Hematopoietic multipotent progenitor cell treated with erythropoietin and hydrocortisone succinate and interleukin-3 and kit ligand, for 8 days (in vitro differentiated cells): ENCODE measurements around the gene DEPDC1.

Source experiments
- DNase-seq: peaks from one replicate; pipeline ENCODE4 v3.0.0-alpha.2; 2015

The DEPDC1 gene

GRCh38 chr1:68470388-68470970, 26.4 kb downstream of the DEPDC1 start:
- DNase-seq = peak; percentile 31

- DNase-seq = no peak
Measured at GRCh38 chr1:68464891-68465290, 32.0 kb downstream of the DEPDC1 start.

- no peak for DNase-seq
Measured at GRCh38 chr1:68460935-68461334, 35.9 kb downstream of the DEPDC1 start.

- no peak for DNase-seq
Measured at GRCh38 chr1:68459796-68460195, 37.1 kb downstream of the DEPDC1 start.

GRCh38 chr1:68459091-68459490, 37.8 kb downstream of the DEPDC1 start:
- DNase-seq = no peak

GRCh38 chr1:68456202-68456601, 40.7 kb downstream of the DEPDC1 start:
- no peak for DNase-seq

GRCh38 chr1:68454534-68454933, 42.3 kb downstream of the DEPDC1 start:
- no peak for DNase-seq

GRCh38 chr1:68453060-68453670, 43.7 kb downstream of the DEPDC1 start:
- DNase-seq = no peak

GRCh38 chr1:68449901-68450300, 47.0 kb downstream of the DEPDC1 start, which contains the start of gene RPE65:
RPE65 (minus strand) TSS chr1:68449954; CDS start chr1:68449905, 49 bp downstream.
- no peak for DNase-seq

GRCh38 chr1:68448365-68448764, 48.5 kb downstream of the DEPDC1 start:
- DNase-seq = no peak

GRCh38 chr1:68445709-68446108, 51.2 kb downstream of the DEPDC1 start:
- no peak for DNase-seq

- peak; percentile 48 for DNase-seq
Measured at GRCh38 chr1:68442822-68443556, 53.9 kb downstream of the DEPDC1 start.

GRCh38 chr1:68442006-68442405, 54.9 kb downstream of the DEPDC1 start:
- no peak for DNase-seq

- DNase-seq = no peak
Measured at GRCh38 chr1:68438310-68438709, 58.6 kb downstream of the DEPDC1 start.

- DNase-seq = no peak
Measured at GRCh38 chr1:68433395-68433794, 63.5 kb downstream of the DEPDC1 start.

- no peak for DNase-seq
Measured at GRCh38 chr1:68431076-68431475, 65.8 kb downstream of the DEPDC1 start.

GRCh38 chr1:68429233-68429808, 67.6 kb downstream of the DEPDC1 start:
- no peak for DNase-seq

- no peak for DNase-seq
Measured at GRCh38 chr1:68426594-68426993, 70.3 kb downstream of the DEPDC1 start.
